ENCODE results near the gene FBXW4. TPM values are rescaled to one million over a fixed set of nuclear protein-coding genes. Genes with fewer than 3 reads are reported as not detected.

Gene FBXW4
- polyA plus RNA-seq, 4 donors: 51.1 to 61.6 (median 56.2) TPM

DNA sequence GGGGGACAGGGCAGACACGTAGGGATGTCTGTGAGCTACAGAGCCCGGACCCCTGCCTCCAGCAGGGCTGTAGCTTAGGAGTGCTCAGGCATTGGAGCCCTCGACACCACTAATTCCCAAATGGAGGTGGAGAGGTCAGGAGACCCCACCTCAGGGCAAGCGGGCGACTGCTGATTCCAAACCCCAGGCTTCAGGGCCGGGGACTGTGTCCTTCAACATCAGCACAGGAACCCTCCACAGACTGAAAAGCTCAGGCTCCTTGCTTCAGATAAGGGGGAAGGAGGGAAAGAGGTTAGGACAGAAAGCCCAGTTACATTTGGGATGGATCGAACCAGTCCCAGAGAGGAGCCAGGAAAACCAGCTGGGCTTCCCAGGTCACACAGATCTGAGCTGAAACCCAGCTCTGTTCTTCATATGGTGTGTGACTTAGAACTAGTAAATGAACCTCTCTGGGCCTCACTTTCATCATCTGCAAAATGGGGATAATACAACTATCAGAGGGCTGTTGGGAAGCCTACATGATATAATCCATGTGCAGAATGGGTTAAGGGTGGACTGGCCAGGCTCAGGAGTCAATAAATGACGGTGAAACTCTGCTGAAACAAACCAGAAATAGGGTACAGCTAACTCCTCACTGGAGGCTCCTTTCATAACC, 123.6 kb downstream of the FBXW4 start:
- DNase-seq (ENCODE audit: low read depth in 4 of 4, low spot score in 2 of 4): no peak

GRCh38 chr10:101570428-101571270, 124.3 kb downstream of the FBXW4 start:
- no peak for DNase-seq (ENCODE audit: low read depth in 4 of 4, low spot score in 2 of 4)

- peak in 1 of 4 donors; percentile 56 for DNase-seq (ENCODE audit: low read depth in 4 of 4, low spot score in 2 of 4)
Measured at GRCh38 chr10:101569622-101570427, 125.1 kb downstream of the FBXW4 start.

DNA sequence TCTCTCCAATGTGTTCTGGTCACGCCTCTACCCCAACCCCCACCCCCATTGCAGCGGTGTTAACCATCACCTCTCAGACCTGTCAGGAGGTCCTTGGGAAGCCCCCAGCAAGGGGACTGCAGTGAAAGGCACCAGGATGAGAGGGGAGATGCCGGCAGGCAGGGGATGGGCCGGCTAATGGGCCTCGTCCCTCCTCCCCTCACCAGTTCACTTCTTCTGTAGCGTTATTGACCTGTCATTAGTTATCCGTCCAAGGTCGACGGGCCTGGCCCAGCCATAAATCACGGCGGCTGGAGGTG, 125.7 kb downstream of the FBXW4 start:
- no peak for DNase-seq (ENCODE audit: low read depth in 4 of 4, low spot score in 2 of 4)

- no peak for DNase-seq (ENCODE audit: low read depth in 4 of 4, low spot score in 2 of 4)
Measured at GRCh38 chr10:101568054-101568745, 126.8 kb downstream of the FBXW4 start.

- no peak for DNase-seq (ENCODE audit: low read depth in 4 of 4, low spot score in 2 of 4)
Measured at GRCh38 chr10:101567165-101568006, 127.6 kb downstream of the FBXW4 start.

- DNase-seq (ENCODE audit: low read depth in 4 of 4, low spot score in 2 of 4): no peak
Measured at GRCh38 chr10:101566333-101567164, 128.4 kb downstream of the FBXW4 start.

GRCh38 chr10:101565936-101566332, 129.0 kb downstream of the FBXW4 start:
- DNase-seq (ENCODE audit: low read depth in 4 of 4, low spot score in 2 of 4): no peak

DNA sequence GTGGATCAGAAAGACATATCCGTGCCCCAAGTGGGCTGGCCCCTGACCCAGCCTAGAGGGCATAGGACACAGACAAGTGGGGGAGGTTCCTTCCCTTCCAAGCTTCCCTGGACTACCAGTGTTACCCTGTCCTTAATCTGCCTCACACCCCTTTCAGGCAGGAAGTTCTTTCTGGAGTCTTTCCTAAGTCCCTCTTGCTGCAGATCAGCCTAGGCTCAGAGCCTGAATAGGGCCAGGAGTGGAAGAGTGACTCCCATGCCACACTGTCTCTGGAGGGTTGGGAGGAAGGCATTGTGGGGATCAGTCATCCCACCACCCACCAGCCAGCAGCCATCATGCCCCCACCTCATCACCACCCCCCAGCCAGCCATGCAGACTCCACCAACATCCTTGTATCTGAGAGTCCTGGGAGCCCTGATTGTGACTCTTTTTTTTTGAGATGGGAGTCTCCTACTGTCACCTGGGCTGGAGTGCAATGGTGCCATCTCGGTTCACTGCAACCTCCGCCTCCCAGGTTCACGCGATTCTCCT, 129.5 kb downstream of the FBXW4 start:
- DNase-seq (ENCODE audit: low read depth in 4 of 4, low spot score in 2 of 4): no peak

DNA sequence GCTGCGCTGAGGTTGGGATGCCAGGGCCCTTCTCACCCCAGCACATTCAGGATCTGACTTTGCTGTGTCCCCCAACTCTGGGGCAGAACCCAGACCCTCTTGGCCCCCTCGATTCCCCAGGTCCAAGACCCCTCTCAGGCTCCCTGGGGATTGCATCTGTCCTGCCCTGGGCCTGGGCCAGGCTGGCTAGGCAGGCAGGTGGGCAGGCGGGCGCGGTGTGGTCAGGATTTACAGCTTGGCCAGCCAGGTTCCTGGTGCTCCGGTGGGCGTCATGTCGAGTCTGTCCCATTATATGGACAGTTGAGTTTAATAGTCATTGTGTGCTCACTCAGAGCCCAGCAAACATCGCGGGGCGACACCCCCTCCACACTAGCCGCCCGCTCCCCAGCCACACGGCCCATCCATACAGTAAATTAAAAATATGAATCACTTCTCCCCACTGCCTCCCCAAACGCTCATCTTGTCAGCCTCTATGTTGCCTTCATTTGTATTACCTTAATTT, 130.4 kb downstream of the FBXW4 start:
- no peak for DNase-seq (ENCODE audit: low read depth in 4 of 4, low spot score in 2 of 4)

- no peak for DNase-seq (ENCODE audit: low read depth in 4 of 4, low spot score in 2 of 4)
Measured at GRCh38 chr10:101563497-101564040, 131.4 kb downstream of the FBXW4 start.

DNA sequence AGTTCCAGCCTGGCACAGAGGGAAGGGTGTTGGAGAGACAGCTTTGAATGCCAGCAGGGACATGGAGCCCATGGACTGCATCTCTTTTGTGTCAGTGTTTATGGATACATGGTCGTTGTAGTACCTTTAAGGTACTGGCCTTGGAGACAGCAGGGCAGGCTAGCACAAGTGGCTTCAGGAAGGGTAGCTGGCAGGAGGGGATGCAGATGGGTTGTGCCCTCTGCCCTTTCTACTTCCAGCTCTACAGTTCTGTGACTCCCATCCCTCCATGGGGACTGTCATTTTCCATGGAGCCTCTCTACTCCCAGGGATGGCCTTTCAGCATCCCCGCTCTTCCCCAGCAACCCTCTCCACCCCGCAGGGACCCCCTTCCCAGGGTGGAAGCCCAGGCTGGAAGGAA, 132.0 kb downstream of the FBXW4 start:
- DNase-seq (ENCODE audit: low read depth in 4 of 4, low spot score in 2 of 4): no peak

- no peak for DNase-seq (ENCODE audit: low read depth in 4 of 4, low spot score in 2 of 4)
Measured at GRCh38 chr10:101562231-101562630, 132.7 kb downstream of the FBXW4 start.

GRCh38 chr10:101561068-101561915, 133.7 kb downstream of the FBXW4 start:
- DNase-seq (ENCODE audit: low read depth in 4 of 4, low spot score in 2 of 4): no peak

Data from left renal cortex interstitium (tissue), 4 donors.